Stimulated activated CD8-positive, alpha-beta memory T cell treated with anti-CD3 and anti-CD28 coated beads, Interleukin-15, amount 100 ng/mL, for 24 hours (primary cell): Measurements from ENCODE around the gene CKAP5.

Experiments used
- DNase-seq: peaks from one replicate; pipeline ENCODE4 v3.0.0-alpha.2; 2020; ENCODE audit warnings: low read depth

Gene CKAP5

GRCh38 chr11:46766656-46767055 is 79.4 kb downstream of the CKAP5 start:
- no peak for DNase-seq

GRCh38 chr11:46762248-46762647 is 83.8 kb downstream of the CKAP5 start:
- DNase-seq = no peak

- no peak for DNase-seq
Observed at GRCh38 chr11:46761807-46762206, 84.3 kb downstream of the CKAP5 start.

GRCh38 chr11:46760429-46761128 is 85.5 kb downstream of the CKAP5 start:
- no peak for DNase-seq

GRCh38 chr11:46759196-46759595 is 86.9 kb downstream of the CKAP5 start:
- no peak for DNase-seq

GRCh38 chr11:46755962-46756361 is 90.1 kb downstream of the CKAP5 start:
- DNase-seq = no peak

- no peak for DNase-seq
Observed at GRCh38 chr11:46747150-46747549, 98.9 kb downstream of the CKAP5 start.

- DNase-seq = no peak
Observed at GRCh38 chr11:46745995-46746394, 100.1 kb downstream of the CKAP5 start.

- no peak for DNase-seq
Observed at GRCh38 chr11:46745328-46745727, 100.8 kb downstream of the CKAP5 start.

GRCh38 chr11:46743693-46744339 is 102.3 kb downstream of the CKAP5 start:
- DNase-seq = no peak

- DNase-seq = no peak
Observed at GRCh38 chr11:46743043-46743442, 103.0 kb downstream of the CKAP5 start.

- no peak for DNase-seq
Observed at GRCh38 chr11:46741600-46742484, 104.2 kb downstream of the CKAP5 start.

- DNase-seq = no peak
Observed at GRCh38 chr11:46738887-46739286, 107.2 kb downstream of the CKAP5 start.

GRCh38 chr11:46737699-46738098 is 108.4 kb downstream of the CKAP5 start:
- no peak for DNase-seq

GRCh38 chr11:46736615-46737014 is 109.5 kb downstream of the CKAP5 start:
- no peak for DNase-seq

GRCh38 chr11:46736146-46736545 is 109.9 kb downstream of the CKAP5 start:
- DNase-seq = no peak

GRCh38 chr11:46733234-46733633 is 112.8 kb downstream of the CKAP5 start:
- DNase-seq = no peak

- no peak for DNase-seq
Observed at GRCh38 chr11:46731545-46731944, 114.5 kb downstream of the CKAP5 start.

- no peak for DNase-seq
Observed at GRCh38 chr11:46729110-46730027, 116.7 kb downstream of the CKAP5 start.

- no peak for DNase-seq
Observed at GRCh38 chr11:46728659-46729040, 117.4 kb downstream of the CKAP5 start.

GRCh38 chr11:46727952-46728658 is 118.0 kb downstream of the CKAP5 start:
- DNase-seq = no peak
